ENCODE measurements around the gene C19orf18.

The C19orf18 gene

GRCh38 chr19:57947419-57948134, 26.8 kb downstream of the C19orf18 start, which contains the start of gene ZNF256:
Gene ZNF256, minus strand, starts transcription at chr19:57947706. Its CDS starts 232 bp downstream, at chr19:57947474.
- peak; percentile 90 to 91 for DNase-seq

GRCh38 chr19:57947088-57947418, 27.3 kb downstream of the C19orf18 start:
- DNase-seq, result no peak

GRCh38 chr19:57946316-57946715, 28.0 kb downstream of the C19orf18 start:
- no peak for DNase-seq

- DNase-seq, result no peak
Observed at GRCh38 chr19:57941593-57941992, 32.7 kb downstream of the C19orf18 start.

GRCh38 chr19:57935731-57936130, 38.6 kb downstream of the C19orf18 start:
- DNase-seq, result peak in 1 of 2 donors; percentile 65

GRCh38 chr19:57934820-57935665, 39.3 kb downstream of the C19orf18 start, which contains the start of gene ZNF418:
Gene ZNF418, minus strand, starts transcription at chr19:57935402. Its CDS starts 1,580 bp downstream, at chr19:57933822.
- DNase-seq, result peak; percentile 75 to 89

- DNase-seq, result no peak
Observed at GRCh38 chr19:57927587-57927986, 46.7 kb downstream of the C19orf18 start.

GRCh38 chr19:57916168-57916995, 58.0 kb downstream of the C19orf18 start, which contains the start of gene ZNF417:
Gene ZNF417, minus strand, starts transcription at chr19:57916592. Its CDS starts 181 bp downstream, at chr19:57916411.
- peak; percentile 81 to 84 for DNase-seq

- DNase-seq, result no peak
Observed at GRCh38 chr19:57914531-57914930, 59.8 kb downstream of the C19orf18 start.

Data from hippocampal formation (tissue), 2 donors.